B cell (primary cell): ENCODE measurements around the gene TCF7L2. TPM values are rescaled to one million over a fixed set of nuclear protein-coding genes. Genes with fewer than 3 reads are reported as not detected.

ENCODE experiments used
- ATAC-seq: fragments of 200-7000 bp; cut with Tn5 transposase; one replicate; pipeline ENCODE4 v1.10.0; 2021; ENCODE audit warnings: low read depth, mild to moderate bottlenecking, moderate number of reproducible peaks, moderate library complexity
- CTCF ChIA-PET: fragments of 350-600 bp; sonication (Branson Sonifier 250); formaldehyde crosslinking; loops from one replicate; lab custom pipeline; 2021; ENCODE audit warnings: antibody characterized with exemption, inconsistent platforms; lab: Charles Lee
- POLR2A ChIA-PET: fragments of 350-600 bp; sonication (Branson Sonifier 250); formaldehyde crosslinking; loops from one replicate; lab custom pipeline; 2021; ENCODE audit warnings: antibody characterized with exemption; lab: Charles Lee
- DNase-seq: peaks from one replicate; pipeline ENCODE4 v3.0.0; 2013
- H2AFZ ChIP-seq: 2 replicates; pipeline ENCODE4 v1.6.1; 2012; ENCODE audit warnings: mild to moderate bottlenecking, low read depth, low read length; ENCODE audit not compliant: insufficient read depth, poor library complexity, severe bottlenecking
- H3K27ac ChIP-seq, 2 donors: 1 replicate in 1 of 2; 2 replicates in 1 of 2; pipeline ENCODE4 v1.5.1; 2012 to 2013; ENCODE audit warnings: low read length in 2 of 2, mild to moderate bottlenecking in 2 of 2, moderate library complexity in 1 of 2
- H3K27me3 ChIP-seq, 4 experiments: fragments of 200-600 bp in 1 of 4; sonication (generic) in 1 of 4; replicated peaks in 1 of 4; 1 replicate in 2 of 4; 2 replicates in 2 of 4; pipeline versions ENCODE4 v1.6.1 to v1.7.0; 2013 to 2016; ENCODE audit warnings: low read length in 3 of 4, mild to moderate bottlenecking in 2 of 4, mixed read lengths in 1 of 4, moderate library complexity in 1 of 4; ENCODE audit not compliant: insufficient read depth in 4 of 4, control insufficient read depth in 3 of 4; ENCODE audit errors: control extremely low read depth in 1 of 4
- H3K36me3 ChIP-seq, 2 experiments: replicated peaks in 1 of 2; 1 replicate in 1 of 2; 2 replicates in 1 of 2; pipeline versions ENCODE4 v1.6.1 to v1.7.1; 2013; ENCODE audit warnings: low read length in 1 of 2; ENCODE audit not compliant: insufficient read depth in 2 of 2, control insufficient read depth in 1 of 2; ENCODE audit errors: control extremely low read depth in 1 of 2, extremely low read depth in 1 of 2
- H3K4me1 ChIP-seq, 2 donors: fragments of 200-600 bp in 1 of 2; sonication (generic) in 1 of 2; 1 replicate in 1 of 2; 2 replicates in 1 of 2; pipeline versions ENCODE4 v1.5.1 to v1.6.1; 2013 to 2017; ENCODE audit warnings: low read length in 2 of 2; ENCODE audit not compliant: control insufficient read depth in 2 of 2, insufficient read depth in 2 of 2
- H3K4me2 ChIP-seq: replicated peaks from 2 replicates; pipeline ENCODE3; 2012; ENCODE audit warnings: mild to moderate bottlenecking, low read depth, low read length; ENCODE audit not compliant: poor library complexity, severe bottlenecking
- H3K4me3 ChIP-seq, 5 experiments: fragments of 200-600 bp in 1 of 5; sonication (generic) in 1 of 5; 1 replicate in 3 of 5; 2 replicates in 2 of 5; pipeline versions ENCODE4 v1.5.1 to v1.7.0; 2011 to 2016; ENCODE audit warnings: low read length in 4 of 5, mild to moderate bottlenecking in 4 of 5, low read depth in 2 of 5, control low read depth in 1 of 5, moderate library complexity in 1 of 5; ENCODE audit not compliant: insufficient read depth in 1 of 5; ENCODE audit errors: control extremely low read depth in 1 of 5, extremely low read depth in 1 of 5
- H3K79me2 ChIP-seq: fragments of 200-600 bp; sonication (generic); one replicate; pipeline ENCODE4 v1.6.0; 2016; ENCODE audit warnings: low read length; ENCODE audit not compliant: control insufficient read depth, insufficient read depth
- H3K9ac ChIP-seq: fragments of 200-600 bp; sonication (generic); 2 replicates; pipeline ENCODE4 v1.6.1; 2017; ENCODE audit warnings: mild to moderate bottlenecking, low read length, moderate library complexity
- H3K9me3 ChIP-seq, 3 donors: one replicate each; pipeline versions ENCODE4 v1.6.1 to v1.7.1; 2013; ENCODE audit warnings: low read length in 2 of 3; ENCODE audit not compliant: control insufficient read depth in 2 of 3, insufficient read depth in 1 of 3; ENCODE audit errors: control extremely low read depth in 1 of 3
- H4K20me1 ChIP-seq: 2 replicates; pipeline ENCODE4 v1.6.0; 2012; ENCODE audit warnings: mild to moderate bottlenecking, low read length; ENCODE audit not compliant: insufficient read depth, control insufficient read depth, poor library complexity, severe bottlenecking
- H3K27ac Mint-ChIP-seq: one replicate; pipeline ENCODE4 v1.8.0; 2021; ENCODE audit warnings: mixed read lengths
- H3K27me3 Mint-ChIP-seq: one replicate; pipeline ENCODE4 v1.8.0; 2021; ENCODE audit warnings: mixed read lengths
- H3K4me1 Mint-ChIP-seq: one replicate; pipeline ENCODE4 v1.8.0; 2021; ENCODE audit warnings: mixed read lengths
- H3K4me3 Mint-ChIP-seq: one replicate; pipeline ENCODE4 v1.8.0; 2021; ENCODE audit warnings: mixed read lengths
- H3K9me3 Mint-ChIP-seq: one replicate; pipeline ENCODE4 v1.8.0; 2022; ENCODE audit warnings: mixed read lengths; ENCODE audit not compliant: insufficient read depth
- EZH2 ChIP-seq: IDR thresholded peaks from 2 replicates; pipeline ENCODE4 v1.6.1; 2012; ENCODE audit warnings: borderline replicate concordance, low read depth, mild to moderate bottlenecking, moderate library complexity, low read length; ENCODE audit not compliant: insufficient read depth, poor library complexity, severe bottlenecking
- WGBS: methylation state at CpG from one replicate; pipeline ENCODE4 v1.1.5; 2013; ENCODE audit warnings: missing lambda C conversion rate; ENCODE audit not compliant: insufficient coverage; 5-methylcytosine and 5-hydroxymethylcytosine counted together
- intact Hi-C: fragments of 100-400 bp; cut with micrococcal nuclease; formaldehyde crosslinking; loops from one replicate; pipeline ENCODE4 v1.10.0; 2022
- polyA plus RNA-seq: library from polyadenylated mRNA; depleted of rRNA; stranded (reverse); fragments of >200 nt; gene quantifications from 2 replicates; pipeline ENCODE4 v1.2.3, GENCODE V29; 2012
- total RNA-seq, 2 donors: library from RNA; stranded (reverse); fragments of 120-200 nt in 1 of 2; gene quantifications; 1 replicate in 1 of 2; 2 replicates in 1 of 2; pipeline versions ENCODE4 v1.2.3 to v1.2.4, GENCODE V29; 2013 to 2022
- TF ChIP-seq, protein P1 (sequence below): fragments of 200-600 bp; IDR thresholded peaks from one replicate; pipeline ENCODE4 v1.8.0; 2022; ENCODE audit warnings: antibody characterized with exemption, mild to moderate bottlenecking

TCF7L2 gene
- total and polyA plus RNA-seq, 2 donors (not counting 1 experiment from before 2014, with no cell fraction given) = 0.48 to 1.1 TPM

DNA sequence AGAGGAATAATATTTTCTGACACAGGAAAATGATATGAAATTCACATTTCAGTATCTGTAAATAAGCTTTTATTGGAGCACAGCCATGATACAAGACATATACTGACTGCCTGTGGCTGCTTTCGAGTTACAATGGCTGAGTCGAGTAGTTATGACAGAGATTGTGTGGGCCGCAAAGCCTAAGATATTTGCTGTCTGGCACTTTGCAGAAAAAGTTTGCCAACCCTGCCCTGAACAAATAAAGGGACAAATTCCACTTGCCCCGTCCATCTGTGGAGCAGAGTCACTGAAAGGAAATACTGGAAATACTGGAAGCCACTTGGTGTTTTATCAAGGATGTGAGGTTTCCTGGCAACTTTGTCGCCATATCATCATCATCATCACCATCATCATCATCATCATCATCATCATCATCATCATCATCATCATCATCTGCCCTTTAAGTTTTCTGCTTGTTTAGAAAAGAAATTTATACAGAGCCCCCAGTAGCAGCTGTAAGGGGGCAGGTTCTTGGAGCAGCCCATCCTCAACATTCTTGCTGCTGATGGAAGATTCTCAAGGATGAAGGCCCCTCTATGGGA is 85.8 kb downstream of the TCF7L2 start:
- Histone ChIP-seq H3K4me1 (no peaks in the 10 kb centered on the region), H4K20me1 (no peaks in the 10 kb centered on the region), H3K9me3 (no peaks in the 10 kb centered on the region), H2AFZ (no peak overlapping the region), H3K4me2 (no peak overlapping the region), H3K9ac (no peak overlapping the region), H3K27ac (no peak overlapping the region), H3K36me3 (no peaks in the 10 kb centered on the region), H3K4me3 (no peak overlapping the region), H3K27me3 (no peaks in the 10 kb centered on the region), H3K79me2 (no peaks in the 10 kb centered on the region)
- Mint-ChIP-seq H3K4me3 (no peak overlapping the region), H3K9me3 (no peaks in the 10 kb centered on the region), H3K27me3 (peaks cover 12% of the 10 kb centered on the region), H3K4me1 (no peaks in the 10 kb centered on the region), H3K27ac (no peak overlapping the region)
- TF ChIP-seq, protein P1, sequence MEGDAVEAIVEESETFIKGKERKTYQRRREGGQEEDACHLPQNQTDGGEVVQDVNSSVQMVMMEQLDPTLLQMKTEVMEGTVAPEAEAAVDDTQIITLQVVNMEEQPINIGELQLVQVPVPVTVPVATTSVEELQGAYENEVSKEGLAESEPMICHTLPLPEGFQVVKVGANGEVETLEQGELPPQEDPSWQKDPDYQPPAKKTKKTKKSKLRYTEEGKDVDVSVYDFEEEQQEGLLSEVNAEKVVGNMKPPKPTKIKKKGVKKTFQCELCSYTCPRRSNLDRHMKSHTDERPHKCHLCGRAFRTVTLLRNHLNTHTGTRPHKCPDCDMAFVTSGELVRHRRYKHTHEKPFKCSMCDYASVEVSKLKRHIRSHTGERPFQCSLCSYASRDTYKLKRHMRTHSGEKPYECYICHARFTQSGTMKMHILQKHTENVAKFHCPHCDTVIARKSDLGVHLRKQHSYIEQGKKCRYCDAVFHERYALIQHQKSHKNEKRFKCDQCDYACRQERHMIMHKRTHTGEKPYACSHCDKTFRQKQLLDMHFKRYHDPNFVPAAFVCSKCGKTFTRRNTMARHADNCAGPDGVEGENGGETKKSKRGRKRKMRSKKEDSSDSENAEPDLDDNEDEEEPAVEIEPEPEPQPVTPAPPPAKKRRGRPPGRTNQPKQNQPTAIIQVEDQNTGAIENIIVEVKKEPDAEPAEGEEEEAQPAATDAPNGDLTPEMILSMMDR = no peak
- no peak for TF ChIP-seq EZH2
- ChIA-PET CTCF (no interaction called here), POLR2A (no interaction called here)
- DNase-seq (no peak), ATAC-seq (no peak)
- intact Hi-C loops = no loop called here
- 100% methylated on average over 3 of the region's 5 CpGs for WGBS

DNA sequence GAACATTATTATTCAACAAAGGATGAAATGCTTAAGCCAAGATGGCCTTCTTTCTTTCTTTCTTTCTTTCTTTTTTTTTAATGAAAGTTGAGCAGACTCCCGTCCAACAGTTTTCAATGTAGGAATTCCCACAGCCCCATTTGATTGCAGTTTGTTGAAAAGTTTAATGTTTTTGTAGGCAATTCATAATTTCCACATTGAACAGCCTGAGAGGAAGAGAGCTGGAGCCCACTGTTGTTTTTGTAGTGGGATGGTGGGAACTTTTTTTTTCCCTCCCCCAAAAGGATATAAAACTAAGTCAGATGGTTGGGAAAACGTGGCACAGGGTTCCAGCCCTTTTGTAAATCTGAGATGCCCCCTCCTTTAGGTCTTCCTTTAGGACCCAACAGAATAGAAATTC is 86.6 kb downstream of the TCF7L2 start:
- no peaks in the 10 kb centered on the region for H3K9me3 ChIP-seq
- H3K4me1 Mint-ChIP-seq = no peaks in the 10 kb centered on the region
- H3K4me3 ChIP-seq = no peak overlapping the region
- H3K4me1 ChIP-seq = no peaks in the 10 kb centered on the region
- no peak overlapping the region for H3K4me2 ChIP-seq
- H3K27ac Mint-ChIP-seq = no peak overlapping the region
- H3K27me3 Mint-ChIP-seq = peaks cover 12% of the 10 kb centered on the region
- CTCF ChIA-PET = no interaction called here
- no peaks in the 10 kb centered on the region for H3K36me3 ChIP-seq
- WGBS = no CpG with 5 or more reads among the region's 2 CpGs
- no peaks in the 10 kb centered on the region for H4K20me1 ChIP-seq
- no peak overlapping the region for H3K27ac ChIP-seq
- DNase-seq = no peak
- H3K9me3 Mint-ChIP-seq = no peaks in the 10 kb centered on the region
- no peak overlapping the region for H3K9ac ChIP-seq
- intact Hi-C loops = no loop called here
- no peak for ATAC-seq
- H2AFZ ChIP-seq = no peak overlapping the region
- no peak overlapping the region for H3K4me3 Mint-ChIP-seq
- H3K79me2 ChIP-seq = no peaks in the 10 kb centered on the region
- POLR2A ChIA-PET = no interaction called here
- TF ChIP-seq, protein P1 = no peak
- TF ChIP-seq EZH2 = no peak
- H3K27me3 ChIP-seq = no peaks in the 10 kb centered on the region
